AG20443 (cell line): ENCODE results near the gene LSM14B.

Source experiments
- DNase-seq: peaks from one replicate; pipeline ENCODE4 v3.0.0; 2012; ENCODE audit warnings: low spot score, mixed read lengths

LSM14B gene

DNA sequence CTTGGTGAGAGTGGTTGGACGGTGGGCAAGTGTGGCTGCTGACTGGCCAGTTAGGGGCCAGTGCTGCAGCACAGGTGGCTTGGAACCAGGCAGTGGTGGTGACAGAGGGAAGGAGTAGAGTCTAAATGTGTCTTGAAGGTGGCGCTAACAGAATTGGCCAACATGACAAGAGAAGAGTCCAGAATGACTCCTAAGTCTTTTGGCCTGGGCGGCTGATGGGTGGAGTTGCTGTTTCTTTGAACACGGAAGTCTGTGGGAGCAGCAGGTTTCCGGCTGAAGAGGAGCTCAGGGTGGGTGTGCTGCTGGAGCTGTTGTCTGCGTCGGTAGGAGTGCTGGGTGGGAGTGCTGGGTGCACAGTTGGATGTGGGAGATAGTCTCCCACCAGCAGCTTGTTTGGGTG lies 10.1 kb downstream of the LSM14B start:
- DNase-seq, result no peak

DNA sequence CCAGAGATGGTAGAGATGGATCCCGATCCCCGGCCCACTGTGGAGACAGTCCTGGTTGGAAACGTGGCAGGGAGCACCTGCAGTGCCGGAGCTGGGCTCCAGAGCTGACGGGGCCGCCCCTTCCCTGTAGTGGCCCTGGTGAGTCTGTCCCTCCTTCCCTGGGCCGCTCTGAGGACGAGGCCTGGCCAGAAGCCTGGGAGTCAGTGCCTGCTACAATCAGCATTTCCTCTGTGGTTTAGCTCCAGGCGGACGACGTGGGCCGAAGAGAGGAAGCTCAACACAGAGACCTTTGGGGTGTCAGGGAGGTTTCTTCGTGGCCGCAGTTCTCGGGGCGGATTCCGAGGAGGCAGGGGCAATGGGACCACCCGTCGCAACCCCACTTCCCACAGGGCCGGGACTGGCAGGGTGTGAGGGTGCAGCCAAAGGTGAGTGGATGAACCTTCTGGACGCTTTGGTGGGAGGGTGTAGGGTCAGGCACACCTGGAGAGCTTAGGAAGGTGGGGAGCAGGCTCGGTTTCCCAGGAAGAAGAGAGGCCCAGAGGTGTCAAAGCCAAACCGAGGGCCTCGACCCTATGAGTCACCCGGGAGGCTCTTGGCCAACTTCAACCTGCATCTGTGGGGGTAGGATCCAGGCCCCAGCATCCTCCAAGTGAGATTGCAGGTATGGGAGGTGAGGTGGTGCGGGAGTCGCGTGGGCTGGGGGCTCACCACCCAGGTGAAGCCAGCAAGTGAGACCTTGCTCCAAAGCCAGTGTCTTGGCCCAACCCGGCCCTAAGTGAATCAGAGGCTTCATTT lies 11.0 kb downstream of the LSM14B start:
- DNase-seq, result no peak

- DNase-seq, result no peak
These were observed 11.6 kb downstream of the LSM14B start for GRCh38 chr20:62133864-62134263.

DNA sequence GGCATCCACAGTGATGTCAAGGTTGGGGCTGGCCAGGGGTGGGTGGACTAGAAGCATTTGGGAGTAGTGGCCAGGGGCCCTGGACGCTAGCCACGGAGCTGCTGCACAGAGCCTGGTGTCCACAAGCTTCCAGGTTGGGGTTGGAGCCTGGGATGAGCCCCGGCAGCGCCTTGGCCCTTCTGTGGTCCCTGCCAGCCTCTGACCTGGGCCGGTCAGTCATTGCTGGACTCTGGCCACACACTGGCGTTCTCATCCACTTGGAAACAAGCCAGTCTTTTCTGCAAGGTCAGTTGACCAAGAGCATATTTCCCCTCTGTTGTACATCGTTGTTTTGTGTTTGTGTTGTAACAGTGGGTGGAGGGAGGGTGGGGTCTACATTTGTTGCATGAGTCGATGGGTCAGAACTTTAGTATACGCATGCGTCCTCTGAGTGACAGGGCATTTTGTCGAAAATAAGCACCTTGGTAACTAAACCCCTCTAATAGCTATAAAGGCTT lies 12.5 kb downstream of the LSM14B start:
- DNase-seq, result peak; percentile 38

GRCh38 chr20:62135573-62136266 lies 13.4 kb downstream of the LSM14B start:
- DNase-seq, result no peak

DNA sequence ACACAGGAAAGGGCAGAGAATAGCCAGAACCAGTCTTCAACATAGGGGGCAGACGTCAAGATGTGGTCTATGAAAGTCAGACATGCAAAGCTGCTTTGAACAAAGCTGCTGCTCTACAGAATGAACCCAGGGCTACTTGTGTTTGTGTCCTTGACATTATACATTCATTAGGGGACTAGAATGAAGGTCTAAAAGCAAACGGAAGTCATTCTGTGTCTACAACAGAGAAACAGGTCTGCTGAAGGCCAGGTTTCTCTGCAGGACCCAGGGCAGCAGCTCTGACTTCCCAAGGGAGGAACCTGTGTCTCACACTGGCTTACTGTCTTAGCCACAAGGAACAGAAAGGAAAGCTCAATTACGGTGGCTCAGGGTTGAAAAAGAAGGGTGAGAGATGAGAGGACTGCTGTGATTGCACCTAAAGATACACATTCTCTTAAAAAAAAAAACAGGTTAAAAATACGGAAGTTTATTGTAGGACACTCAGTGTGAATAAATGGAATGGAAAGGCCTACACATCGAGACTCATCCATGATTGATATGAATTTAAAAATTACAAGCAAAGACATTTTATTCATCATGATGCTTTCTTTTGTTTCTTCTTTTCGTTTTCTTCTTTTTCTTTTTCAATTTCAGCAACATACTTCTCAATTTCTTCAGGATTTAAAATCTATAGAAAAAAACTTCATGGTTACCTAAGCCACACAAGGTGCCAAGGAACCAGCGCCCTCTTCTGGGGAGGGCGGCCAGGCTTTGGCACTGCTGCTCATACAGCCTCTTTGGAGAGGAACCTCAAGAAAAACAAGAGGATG lies 14.2 kb downstream of the LSM14B start:
- DNase-seq, result peak; percentile 74

DNA sequence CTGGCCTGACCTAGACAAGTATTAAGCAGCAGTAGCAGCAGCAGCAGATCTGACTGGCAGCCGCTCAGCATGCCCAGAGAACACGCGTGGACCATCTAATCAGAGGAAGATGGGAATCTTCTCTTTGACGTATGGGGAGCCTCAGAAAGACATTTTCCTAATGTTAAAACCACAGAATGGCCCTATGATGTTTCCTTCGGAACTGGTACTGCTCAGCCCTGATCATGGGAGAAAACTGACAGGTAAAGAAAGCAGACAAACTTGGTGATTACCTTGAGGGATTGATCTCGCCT lies 14.8 kb downstream of the LSM14B start:
- DNase-seq, result no peak

GRCh38 chr20:62137478-62138203 lies 15.4 kb downstream of the LSM14B start:
- no peak for DNase-seq

- no peak for DNase-seq
These were observed 15.9 kb downstream of the LSM14B start for GRCh38 chr20:62138204-62138543.

GRCh38 chr20:62138912-62139311 lies 16.6 kb downstream of the LSM14B start:
- no peak for DNase-seq

DNA sequence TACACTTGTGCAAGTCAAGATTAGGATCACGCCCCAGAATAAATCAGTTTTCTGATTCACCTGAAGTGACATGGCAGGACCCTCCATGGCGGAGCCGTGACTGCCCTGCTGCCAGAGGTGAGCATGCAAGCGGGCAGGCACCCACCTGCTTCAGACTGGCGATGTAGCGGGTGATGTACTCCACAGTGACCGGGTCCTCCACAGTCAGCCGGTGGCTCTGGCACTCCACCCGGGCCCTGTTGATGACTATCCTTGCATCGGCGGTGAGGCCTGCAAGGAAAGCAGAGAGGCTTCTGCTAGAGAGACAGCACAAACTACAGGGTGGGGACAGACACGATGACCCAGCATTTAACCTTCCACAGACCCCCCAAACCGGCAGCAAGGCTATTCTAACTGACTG lies 17.4 kb downstream of the LSM14B start:
- no peak for DNase-seq

GRCh38 chr20:62141043-62141396 lies 18.7 kb downstream of the LSM14B start:
- no peak for DNase-seq

- no peak for DNase-seq
These were observed 19.3 kb downstream of the LSM14B start for GRCh38 chr20:62141397-62142251.

DNA sequence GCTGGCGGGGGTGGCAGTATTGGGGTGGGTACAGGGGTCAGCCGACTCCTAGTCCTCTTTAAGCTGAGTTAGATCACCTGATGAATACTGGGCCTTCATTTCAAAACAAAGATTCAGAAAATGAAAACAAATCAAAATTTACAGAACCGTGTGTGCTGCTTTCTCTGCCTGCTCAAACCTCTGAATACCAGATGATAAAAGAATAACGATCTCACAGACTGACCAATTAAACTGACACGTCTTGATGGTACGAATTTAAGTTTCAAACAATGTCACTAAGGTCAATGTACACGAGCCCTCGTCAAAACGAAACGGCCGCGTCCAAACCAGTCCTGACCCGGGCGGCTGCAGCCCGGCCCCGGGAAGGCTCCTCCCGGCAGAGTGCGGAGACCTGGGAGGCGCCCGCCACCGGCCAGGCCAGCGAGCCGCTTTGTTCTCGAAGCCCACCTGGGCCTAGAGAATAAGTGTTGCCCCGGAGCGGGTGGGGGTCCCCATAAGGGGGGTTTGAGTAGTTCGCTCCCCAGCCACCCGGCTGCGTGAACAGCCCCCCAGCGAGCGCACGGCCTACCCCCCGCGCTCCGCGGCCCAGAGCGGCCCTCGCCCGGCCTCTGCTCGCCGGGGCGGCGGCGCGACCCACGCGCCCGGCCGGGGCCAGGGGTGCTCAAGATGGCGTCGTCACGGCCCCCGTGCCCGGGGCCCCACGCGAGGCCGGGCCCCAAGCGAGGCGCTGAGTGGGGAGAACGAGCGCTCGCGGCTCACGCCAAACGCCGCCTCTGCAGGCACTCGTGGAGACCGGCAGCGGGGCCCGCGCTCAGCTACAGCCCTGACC lies 20.2 kb downstream of the LSM14B start:
- DNase-seq, result peak; percentile 47

DNA sequence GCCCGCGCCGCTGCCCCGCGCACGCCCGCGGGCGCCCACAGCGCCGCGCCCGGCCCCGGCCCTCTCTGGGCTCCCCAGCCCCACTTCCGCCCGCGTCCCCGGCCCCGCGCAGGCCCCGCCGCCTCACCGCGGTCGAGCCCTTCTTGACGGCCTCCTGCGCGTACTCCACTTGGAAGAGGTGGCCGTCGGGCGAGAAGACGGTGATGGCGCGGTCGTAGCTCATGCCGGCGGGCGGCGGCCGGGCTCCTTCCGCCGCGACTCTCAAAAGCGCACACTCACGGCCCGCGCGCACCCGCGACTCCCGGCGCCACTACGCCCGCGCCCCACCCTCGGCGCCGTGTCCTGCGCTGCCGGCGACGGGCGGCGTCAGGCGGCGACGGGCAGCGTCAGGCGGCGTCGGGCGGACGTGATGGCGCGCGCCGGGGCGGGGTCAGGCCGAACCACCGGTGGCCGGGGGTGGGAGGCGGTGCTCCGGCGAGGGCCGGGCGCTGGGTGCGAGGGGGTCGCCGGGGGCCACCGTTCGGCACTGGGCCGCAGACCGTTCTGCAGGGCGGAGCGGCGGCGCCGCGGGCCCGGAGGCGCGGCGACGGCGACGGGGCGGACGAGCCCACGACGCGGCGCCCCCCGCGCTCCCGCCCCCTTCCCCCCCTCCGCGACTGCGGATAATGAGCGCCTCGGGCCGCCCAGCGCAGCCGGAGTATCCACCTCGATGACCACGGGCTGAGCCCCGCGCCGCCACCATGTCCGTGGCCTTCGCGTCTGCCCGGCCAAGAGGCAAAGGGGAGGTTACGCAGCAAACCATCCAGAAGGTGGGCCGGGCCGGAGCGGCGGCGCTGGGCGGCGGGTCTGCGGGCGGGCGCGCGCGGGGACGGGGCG lies 21.0 kb downstream of the LSM14B start, which contains the start of the genes PSMA7 and SS18L1:
Gene PSMA7 (minus strand): TSS at position 314 of the 876 bp plus-strand sequence. CDS start 91 bp downstream, at position 223.
Gene SS18L1 (plus strand): TSS at position 689 of the 876 bp plus-strand sequence. CDS start 52 bp downstream, at position 741.
- peak; percentile 96 for DNase-seq

DNA sequence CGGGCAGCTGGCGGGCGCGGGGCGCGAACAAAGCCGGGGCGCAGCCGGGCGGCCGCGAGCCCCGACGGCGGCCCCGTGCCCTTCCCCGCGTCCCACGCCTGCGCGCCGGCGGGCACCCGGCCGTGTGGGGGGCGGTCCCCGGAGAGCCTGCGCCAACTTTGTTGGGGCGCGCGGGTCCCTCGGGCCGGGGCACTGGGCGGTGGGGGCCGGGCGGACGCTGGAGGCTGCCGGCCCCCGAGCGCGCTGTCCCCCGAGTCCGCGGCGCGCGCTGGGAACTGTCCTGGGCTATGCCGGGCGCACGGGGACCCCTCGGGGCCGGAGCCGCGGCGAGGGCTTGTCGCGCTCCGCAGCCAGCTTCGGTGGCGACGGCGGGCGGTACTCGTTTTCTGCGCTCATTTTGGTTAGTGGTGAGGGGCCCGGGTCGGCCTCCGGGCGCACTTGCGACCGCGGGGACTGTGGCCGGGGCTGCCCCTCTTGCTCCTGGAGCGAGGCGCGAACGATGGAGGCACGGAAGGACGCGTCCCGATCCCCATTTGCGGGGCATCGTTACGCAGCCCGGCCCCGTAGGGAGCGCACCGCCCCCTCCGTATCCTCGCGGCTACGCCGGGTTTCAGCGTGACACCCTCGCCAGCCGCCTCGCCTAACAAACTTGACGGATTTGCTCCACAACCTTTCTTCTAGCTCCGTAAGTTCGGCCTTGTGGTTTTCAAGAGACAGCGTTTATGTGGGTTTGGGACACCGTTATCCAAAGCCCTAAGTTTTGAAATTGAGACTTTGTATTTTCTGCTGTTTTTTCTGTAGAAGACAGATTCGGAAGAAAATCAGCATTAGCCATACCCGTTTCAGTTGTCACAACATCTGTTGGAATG lies 21.9 kb downstream of the LSM14B start:
- peak; percentile 89 for DNase-seq

DNA sequence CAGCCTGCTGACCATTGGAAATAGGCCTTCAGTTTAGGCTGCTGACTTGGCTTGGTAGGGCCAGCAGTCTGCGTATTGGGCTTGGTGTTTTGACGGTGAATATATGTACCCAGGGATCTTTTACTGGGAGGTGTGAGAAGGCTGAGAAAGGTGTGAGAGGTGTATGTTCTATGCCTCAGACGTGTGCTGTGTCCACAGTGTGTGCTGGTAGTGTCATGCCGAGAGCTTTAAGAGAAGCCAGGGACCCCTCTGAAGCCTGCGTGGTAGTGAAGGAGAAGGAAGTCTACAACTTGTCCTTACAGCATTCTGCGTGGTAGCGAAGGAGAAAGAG lies 23.4 kb downstream of the LSM14B start:
- DNase-seq, result no peak

GRCh38 chr20:62146019-62146755 lies 23.9 kb downstream of the LSM14B start:
- DNase-seq, result no peak
